Activated T-helper 1 cell treated with anti-CD3 and anti-CD28 coated beads, Interleukin-2, amount 50 U/mL, for 16 hours (primary cell): ENCODE results near the gene LGSN.
"Not testable (repeated sequence)": the region's sequence is repeated elsewhere in the genome, so short reads cannot be mapped to it uniquely, and the experiment has no call there.

Experiments
- DNase-seq, 2 donors: peaks; one replicate each; pipeline ENCODE4 v3.0.0-alpha.2; 2020; ENCODE audit warnings: low read depth in 1 of 2, low spot score in 1 of 2

The LGSN gene

GRCh38 chr6:63319939-63320338 lies at the start of gene LGSN:
LGSN (minus strand) TSS chr6:63319983; CDS start chr6:63319943, 40 bp downstream.
- DNase-seq: no peak

- DNase-seq: no peak
Observed at GRCh38 chr6:63368347-63368746, 48.6 kb upstream of the LGSN start.

- DNase-seq: not testable (repeated sequence)
Observed at GRCh38 chr6:63362500-63363120, 42.8 kb upstream of the LGSN start.

- not testable (repeated sequence) for DNase-seq
Observed at GRCh38 chr6:63357384-63357783, 37.6 kb upstream of the LGSN start.

- no peak for DNase-seq
Observed at GRCh38 chr6:63355632-63356031, 35.8 kb upstream of the LGSN start.

GRCh38 chr6:63353286-63353630 lies 33.5 kb upstream of the LGSN start:
- no peak for DNase-seq

- DNase-seq: no peak
Observed at GRCh38 chr6:63352544-63353285, 32.9 kb upstream of the LGSN start.

- DNase-seq: no peak
Observed at GRCh38 chr6:63352069-63352543, 32.3 kb upstream of the LGSN start.

- DNase-seq: no peak
Observed at GRCh38 chr6:63349401-63349800, 29.6 kb upstream of the LGSN start.

- DNase-seq: no peak
Observed at GRCh38 chr6:63348836-63349235, 29.1 kb upstream of the LGSN start.

GRCh38 chr6:63347599-63347998 lies 27.8 kb upstream of the LGSN start:
- DNase-seq: no peak

- no peak for DNase-seq
Observed at GRCh38 chr6:63346217-63346835, 26.5 kb upstream of the LGSN start.

GRCh38 chr6:63340351-63340750 lies 20.6 kb upstream of the LGSN start:
- DNase-seq: no peak

- DNase-seq: not testable (repeated sequence)
Observed at GRCh38 chr6:63334652-63335051, 14.9 kb upstream of the LGSN start.

- DNase-seq: no peak
Observed at GRCh38 chr6:63333440-63333839, 13.7 kb upstream of the LGSN start.

GRCh38 chr6:63326630-63327029 lies 6.8 kb upstream of the LGSN start:
- not testable (repeated sequence) for DNase-seq

GRCh38 chr6:63322981-63323380 lies 3.2 kb upstream of the LGSN start:
- DNase-seq: no peak

GRCh38 chr6:63321821-63322220 lies 2.0 kb upstream of the LGSN start:
- DNase-seq: no peak

GRCh38 chr6:63317641-63318040 lies 2.1 kb downstream of the LGSN start:
- no peak for DNase-seq

- no peak for DNase-seq
Observed at GRCh38 chr6:63316113-63316512, 3.7 kb downstream of the LGSN start.

- no peak for DNase-seq
Observed at GRCh38 chr6:63313111-63313510, 6.7 kb downstream of the LGSN start.

- no peak for DNase-seq
Observed at GRCh38 chr6:63307581-63308246, 12.1 kb downstream of the LGSN start.
